ENCODE data around the gene TERB1.

TERB1 gene

DNA sequence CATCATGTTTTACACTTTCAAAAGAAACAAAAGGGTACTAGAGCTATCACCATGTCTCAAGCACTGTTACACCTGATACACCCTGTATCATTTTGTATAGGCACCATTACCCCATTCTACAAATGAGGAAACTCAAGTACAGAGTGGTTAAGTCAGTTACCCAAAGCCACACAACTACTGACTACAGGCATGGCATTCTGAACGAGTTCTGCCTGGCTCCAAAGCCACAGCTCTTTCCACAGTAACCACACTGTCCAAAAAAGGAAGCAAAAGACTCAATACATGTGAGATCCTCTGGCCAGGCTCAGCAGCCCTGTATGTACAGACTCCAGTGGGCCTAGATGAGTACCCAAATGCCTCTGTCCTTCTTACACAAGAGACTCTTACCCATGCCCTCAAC lies 54.7 kb downstream of the TERB1 start:
- H3K9ac ChIP-seq = no peak overlapping the region
- H3K27me3 ChIP-seq (ENCODE audit: control insufficient read depth, insufficient read depth, low read length) = no peaks in the 10 kb centered on the region
- peaks cover 17% of the 10 kb centered on the region for H3K4me1 ChIP-seq
- TF ChIP-seq, protein P1, sequence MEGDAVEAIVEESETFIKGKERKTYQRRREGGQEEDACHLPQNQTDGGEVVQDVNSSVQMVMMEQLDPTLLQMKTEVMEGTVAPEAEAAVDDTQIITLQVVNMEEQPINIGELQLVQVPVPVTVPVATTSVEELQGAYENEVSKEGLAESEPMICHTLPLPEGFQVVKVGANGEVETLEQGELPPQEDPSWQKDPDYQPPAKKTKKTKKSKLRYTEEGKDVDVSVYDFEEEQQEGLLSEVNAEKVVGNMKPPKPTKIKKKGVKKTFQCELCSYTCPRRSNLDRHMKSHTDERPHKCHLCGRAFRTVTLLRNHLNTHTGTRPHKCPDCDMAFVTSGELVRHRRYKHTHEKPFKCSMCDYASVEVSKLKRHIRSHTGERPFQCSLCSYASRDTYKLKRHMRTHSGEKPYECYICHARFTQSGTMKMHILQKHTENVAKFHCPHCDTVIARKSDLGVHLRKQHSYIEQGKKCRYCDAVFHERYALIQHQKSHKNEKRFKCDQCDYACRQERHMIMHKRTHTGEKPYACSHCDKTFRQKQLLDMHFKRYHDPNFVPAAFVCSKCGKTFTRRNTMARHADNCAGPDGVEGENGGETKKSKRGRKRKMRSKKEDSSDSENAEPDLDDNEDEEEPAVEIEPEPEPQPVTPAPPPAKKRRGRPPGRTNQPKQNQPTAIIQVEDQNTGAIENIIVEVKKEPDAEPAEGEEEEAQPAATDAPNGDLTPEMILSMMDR (IDR thresholded peaks at IDR 0.05) = no peak
- H3K79me2 ChIP-seq = peaks cover 33% of the 10 kb centered on the region
- no peak overlapping the region for H3K27ac ChIP-seq
- H3K4me2 ChIP-seq (ENCODE audit: low read length) = no peak overlapping the region
- no peak overlapping the region for H2AFZ ChIP-seq
- no peak overlapping the region for H3K4me3 ChIP-seq (ENCODE audit: low read depth, low read length)
- no peaks in the 10 kb centered on the region for H3K9me3 ChIP-seq (ENCODE audit: control insufficient read depth, low read length)
- H3K36me3 ChIP-seq (ENCODE audit: control insufficient read depth, insufficient read depth, low read length) = no peaks in the 10 kb centered on the region

DNA sequence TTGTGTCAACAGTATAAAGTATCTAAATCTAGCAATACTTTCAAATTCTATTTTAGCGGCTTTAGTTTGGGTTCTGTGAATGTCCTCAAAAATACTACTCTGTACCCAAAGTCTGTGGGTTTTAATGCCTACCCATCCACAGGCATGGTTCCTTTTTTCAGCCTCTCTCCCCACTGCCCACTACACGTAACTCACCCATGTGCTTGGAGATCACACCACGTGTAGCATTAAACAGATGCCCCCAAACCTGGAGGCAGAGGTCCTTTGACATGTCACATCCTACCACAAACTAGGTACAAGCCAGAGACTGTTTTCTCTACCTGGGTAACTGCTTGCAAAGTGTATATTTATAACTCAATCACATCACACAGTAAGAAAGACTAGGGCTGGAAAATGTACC lies 55.3 kb downstream of the TERB1 start:
- H3K36me3 ChIP-seq (ENCODE audit: control insufficient read depth, insufficient read depth, low read length) = no peaks in the 10 kb centered on the region

DNA sequence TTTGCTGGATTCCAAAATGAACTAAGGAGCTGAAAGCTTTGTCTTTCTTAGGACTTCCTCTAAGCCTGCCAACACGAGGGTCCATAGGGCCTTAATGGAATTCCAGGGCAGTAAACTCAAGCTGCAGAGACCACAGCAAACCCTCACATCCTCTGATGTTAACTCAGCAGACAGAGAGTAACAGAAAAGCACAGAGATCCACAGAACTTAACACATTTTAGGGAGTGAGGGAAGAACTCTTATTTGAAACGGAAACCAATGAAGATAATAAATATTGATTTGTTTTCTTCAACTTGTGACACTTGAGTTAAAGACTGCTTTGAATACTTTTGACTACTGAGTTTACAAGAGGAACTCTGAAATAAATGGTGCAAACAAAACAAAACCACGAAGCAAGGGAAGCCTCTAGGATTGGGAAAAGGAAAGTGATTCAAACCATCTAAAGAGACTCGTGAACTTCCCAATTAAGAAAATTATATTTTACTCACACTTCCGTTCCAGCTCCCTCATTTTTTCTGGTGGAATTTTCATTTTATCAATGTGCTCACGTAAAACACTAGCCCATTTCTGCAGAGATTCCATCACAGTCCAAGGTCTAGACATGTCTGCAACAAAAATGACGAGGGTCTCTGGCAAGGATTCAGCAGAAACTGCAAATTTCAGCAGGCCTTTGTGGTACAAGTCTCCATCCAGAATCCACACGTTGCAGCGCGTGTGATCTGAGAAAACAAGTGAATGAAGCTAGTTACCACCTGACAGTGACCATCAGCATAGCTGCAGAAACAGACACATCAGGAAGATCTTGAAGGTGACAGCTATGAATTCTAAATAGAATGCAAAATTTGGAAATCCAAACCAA lies 59.2 kb downstream of the TERB1 start:
- TF ChIP-seq, protein P1 (IDR thresholded peaks at IDR 0.05) = no peak
- H3K4me2 ChIP-seq (ENCODE audit: low read length) = peak overlapping the region; percentile 40
- H3K27me3 ChIP-seq (ENCODE audit: control insufficient read depth, insufficient read depth, low read length) = no peaks in the 10 kb centered on the region
- H3K36me3 ChIP-seq (ENCODE audit: control insufficient read depth, insufficient read depth, low read length) = no peaks in the 10 kb centered on the region
- H3K9ac ChIP-seq = no peak overlapping the region
- peaks cover 6% of the 10 kb centered on the region for H3K79me2 ChIP-seq
- peaks cover 25% of the 10 kb centered on the region for H3K4me1 ChIP-seq
- H3K4me3 ChIP-seq (ENCODE audit: low read depth, low read length) = peak overlapping the region; percentile 8
- H3K9me3 ChIP-seq (ENCODE audit: control insufficient read depth, low read length) = no peaks in the 10 kb centered on the region
- peak overlapping the region; percentile 83 for H3K27ac ChIP-seq
- no peak overlapping the region for H2AFZ ChIP-seq

More for the DNA sequence above, 55.3 kb downstream of the TERB1 start:
- H3K4me3 ChIP-seq (ENCODE audit: low read depth, low read length) = no peak overlapping the region
- no peak overlapping the region for H3K9ac ChIP-seq
- H3K79me2 ChIP-seq = peaks cover 30% of the 10 kb centered on the region
- TF ChIP-seq, protein P1 (IDR thresholded peaks at IDR 0.05) = no peak
- peaks cover 24% of the 10 kb centered on the region for H3K4me1 ChIP-seq
- no peaks in the 10 kb centered on the region for H3K27me3 ChIP-seq (ENCODE audit: control insufficient read depth, insufficient read depth, low read length)
- H3K27ac ChIP-seq = no peak overlapping the region
- H3K9me3 ChIP-seq (ENCODE audit: control insufficient read depth, low read length) = no peaks in the 10 kb centered on the region
- H2AFZ ChIP-seq = no peak overlapping the region
- no peak overlapping the region for H3K4me2 ChIP-seq (ENCODE audit: low read length)

DNA sequence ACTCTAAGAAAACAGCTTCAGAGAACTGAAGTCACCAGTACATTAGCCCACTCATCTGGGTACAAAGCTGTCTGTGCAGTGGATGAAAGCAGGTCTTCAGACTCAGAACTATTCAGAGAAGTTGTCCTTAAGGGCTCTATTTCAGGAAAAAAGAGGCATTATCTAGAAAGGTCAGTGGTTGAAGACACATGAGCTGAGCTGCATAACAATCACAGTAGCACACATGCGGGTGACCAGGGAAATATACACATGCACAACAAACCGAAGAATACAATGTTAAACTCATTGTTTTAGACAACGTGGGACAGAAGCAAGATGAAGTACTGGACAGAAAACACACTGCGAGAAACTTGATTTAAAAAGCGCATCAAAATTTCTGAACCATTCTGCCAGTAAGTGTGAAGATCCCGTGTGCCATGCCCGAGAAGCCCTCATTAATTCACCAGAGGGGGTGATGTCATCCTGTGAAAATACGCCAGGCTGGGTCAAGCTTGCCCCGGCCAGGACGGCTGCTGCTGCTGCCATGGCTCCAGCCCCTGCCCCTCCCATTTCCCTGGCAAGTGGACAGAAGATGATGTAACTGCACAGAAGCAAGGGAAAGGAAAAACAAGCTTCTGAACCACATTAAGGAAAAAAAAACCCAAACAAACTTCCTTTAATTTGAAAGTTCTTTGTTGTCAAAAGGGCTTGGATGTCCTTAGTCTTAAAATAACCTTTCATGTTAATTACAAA lies 60.0 kb downstream of the TERB1 start:
- Histone ChIP-seq H3K27me3 (ENCODE audit: control insufficient read depth, insufficient read depth, low read length) (no peaks in the 10 kb centered on the region), H3K9me3 (ENCODE audit: control insufficient read depth, low read length) (no peaks in the 10 kb centered on the region), H3K4me2 (ENCODE audit: low read length) (peak overlapping the region; percentile 40), H3K4me3 (ENCODE audit: low read depth, low read length) (peak overlapping the region; percentile 8), H2AFZ (peak overlapping the region; percentile 59), H3K27ac (peak overlapping the region; percentile 83), H3K36me3 (ENCODE audit: control insufficient read depth, insufficient read depth, low read length) (no peaks in the 10 kb centered on the region), H3K9ac (no peak overlapping the region), H3K79me2 (peaks cover 8% of the 10 kb centered on the region), H3K4me1 (peaks cover 25% of the 10 kb centered on the region)
- TF ChIP-seq, protein P1 (IDR thresholded peaks at IDR 0.05) = no peak

Data from parathyroid adenoma (tissue), 2 donors.